Forelimb muscle (tissue), 1 donor: ENCODE data around the gene KIF25. TPM values are rescaled to one million over a fixed set of nuclear protein-coding genes. Genes with fewer than 3 reads are reported as not detected.

ENCODE experiments used
- DNase-seq: peaks from one replicate; pipeline ENCODE4 v3.0.0-alpha.2; 2013; ENCODE audit warnings: low read depth
- polyA plus RNA-seq: library from polyadenylated mRNA; unstranded; fragments of 120-200 nt; gene quantifications from one replicate; pipeline ENCODE4 v1.2.1, GENCODE V29; 2013; ENCODE audit not compliant: insufficient read length

Gene KIF25
- polyA plus RNA-seq, 1 donor, result 0.73 TPM

- DNase-seq, result no peak
These were observed 51.8 kb downstream of the KIF25 start for GRCh38 chr6:168049277-168049676.

- no peak for DNase-seq
These were observed 52.3 kb downstream of the KIF25 start for GRCh38 chr6:168049706-168050224.

- no peak for DNase-seq
These were observed 52.9 kb downstream of the KIF25 start for GRCh38 chr6:168050225-168050880.

GRCh38 chr6:168050881-168051586, 53.6 kb downstream of the KIF25 start:
- no peak for DNase-seq

GRCh38 chr6:168051648-168052047, 54.2 kb downstream of the KIF25 start:
- DNase-seq, result no peak

- no peak for DNase-seq
These were observed 54.9 kb downstream of the KIF25 start for GRCh38 chr6:168052291-168052891.

- DNase-seq, result no peak
These were observed 55.9 kb downstream of the KIF25 start for GRCh38 chr6:168053086-168053956.

GRCh38 chr6:168053957-168054471, 56.5 kb downstream of the KIF25 start:
- DNase-seq, result no peak

- DNase-seq, result no peak
These were observed 57.5 kb downstream of the KIF25 start for GRCh38 chr6:168054765-168055560.

- no peak for DNase-seq
These were observed 58.4 kb downstream of the KIF25 start for GRCh38 chr6:168055696-168056489.

GRCh38 chr6:168056892-168057527, 59.5 kb downstream of the KIF25 start:
- no peak for DNase-seq

GRCh38 chr6:168057836-168058235, 60.4 kb downstream of the KIF25 start:
- no peak for DNase-seq

- no peak for DNase-seq
These were observed 61.5 kb downstream of the KIF25 start for GRCh38 chr6:168058691-168059551.

GRCh38 chr6:168060521-168060931, 63.1 kb downstream of the KIF25 start:
- DNase-seq, result no peak

- DNase-seq, result no peak
These were observed 64.1 kb downstream of the KIF25 start for GRCh38 chr6:168061269-168062210.

GRCh38 chr6:168062346-168063289, 65.1 kb downstream of the KIF25 start:
- no peak for DNase-seq
